HFF-Myc (cell line): ENCODE data around the gene TBC1D16.

Experiments used
- DNase-seq: peaks from one replicate; pipeline ENCODE4 v3.0.0-alpha.2; 2011; ENCODE audit warnings: low read depth; ENCODE audit errors: extremely low read depth
- H3K4me3 ChIP-seq: replicated peaks from 2 replicates; pipeline ENCODE4 v1.5.1; 2011; ENCODE audit warnings: low read depth, mild to moderate bottlenecking, control low read depth, low read length
- TF ChIP-seq, protein P1 (sequence below): IDR thresholded peaks from 2 replicates; pipeline ENCODE4 v1.5.1; 2012; ENCODE audit warnings: mild to moderate bottlenecking, low read depth, low read length, control low read depth; ENCODE audit errors: missing control alignments

Gene TBC1D16

DNA sequence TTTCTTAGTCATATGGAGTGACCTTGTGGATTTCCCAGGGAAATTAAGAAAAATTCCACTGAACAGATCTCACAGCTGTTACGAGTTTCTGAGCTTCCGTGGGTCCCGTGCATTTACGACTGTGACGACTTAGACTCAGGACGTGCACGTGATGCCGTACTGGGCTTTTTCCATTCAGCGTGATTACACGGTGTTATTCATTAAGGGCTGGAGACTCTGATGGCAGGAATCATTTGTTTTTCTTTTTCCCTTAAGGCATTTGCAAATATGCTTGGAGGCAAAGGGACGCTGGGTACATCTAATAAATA is 57.2 kb downstream of the TBC1D16 start:
- TF ChIP-seq, protein P1, sequence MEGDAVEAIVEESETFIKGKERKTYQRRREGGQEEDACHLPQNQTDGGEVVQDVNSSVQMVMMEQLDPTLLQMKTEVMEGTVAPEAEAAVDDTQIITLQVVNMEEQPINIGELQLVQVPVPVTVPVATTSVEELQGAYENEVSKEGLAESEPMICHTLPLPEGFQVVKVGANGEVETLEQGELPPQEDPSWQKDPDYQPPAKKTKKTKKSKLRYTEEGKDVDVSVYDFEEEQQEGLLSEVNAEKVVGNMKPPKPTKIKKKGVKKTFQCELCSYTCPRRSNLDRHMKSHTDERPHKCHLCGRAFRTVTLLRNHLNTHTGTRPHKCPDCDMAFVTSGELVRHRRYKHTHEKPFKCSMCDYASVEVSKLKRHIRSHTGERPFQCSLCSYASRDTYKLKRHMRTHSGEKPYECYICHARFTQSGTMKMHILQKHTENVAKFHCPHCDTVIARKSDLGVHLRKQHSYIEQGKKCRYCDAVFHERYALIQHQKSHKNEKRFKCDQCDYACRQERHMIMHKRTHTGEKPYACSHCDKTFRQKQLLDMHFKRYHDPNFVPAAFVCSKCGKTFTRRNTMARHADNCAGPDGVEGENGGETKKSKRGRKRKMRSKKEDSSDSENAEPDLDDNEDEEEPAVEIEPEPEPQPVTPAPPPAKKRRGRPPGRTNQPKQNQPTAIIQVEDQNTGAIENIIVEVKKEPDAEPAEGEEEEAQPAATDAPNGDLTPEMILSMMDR: no peak
- no peak for DNase-seq

DNA sequence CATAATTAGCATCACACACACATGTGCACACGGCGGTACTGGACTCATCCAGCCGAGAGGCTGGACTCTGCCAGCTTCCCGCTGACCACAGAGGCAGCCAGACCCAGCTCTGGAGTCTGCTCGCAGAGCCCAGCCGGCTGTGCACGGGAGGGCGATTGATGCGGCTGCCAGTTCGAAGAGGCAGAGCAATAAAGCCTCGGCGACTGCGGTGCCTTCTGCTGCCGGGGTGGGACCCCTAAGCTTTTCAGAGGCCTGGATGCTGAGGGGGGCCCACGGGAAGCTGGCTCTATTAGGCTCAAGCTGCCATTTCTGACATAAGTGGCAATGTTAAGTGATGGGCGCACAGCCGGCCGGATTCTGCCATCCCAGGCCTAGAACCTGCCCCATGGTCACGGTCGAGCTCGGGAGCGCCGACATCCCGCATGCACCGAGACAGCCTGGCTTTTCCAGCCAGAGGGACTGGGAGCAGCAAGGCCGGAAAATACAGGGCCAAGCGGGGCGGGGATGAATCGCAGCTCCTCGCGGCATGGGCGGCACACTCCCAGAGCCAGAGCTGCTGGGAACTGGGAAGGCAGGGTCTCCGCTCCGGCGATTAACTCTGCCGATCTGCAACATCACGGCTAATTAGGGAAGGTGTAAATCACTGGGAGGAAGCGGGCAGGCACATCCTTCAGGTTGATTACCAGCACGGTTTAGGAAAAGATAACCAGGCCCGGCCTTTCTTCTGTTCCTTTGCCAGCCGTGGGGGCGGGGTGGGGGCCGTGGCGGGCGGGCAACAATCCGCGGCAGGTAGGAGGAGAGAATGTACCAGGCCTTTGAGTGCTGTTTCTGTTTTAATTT is 57.7 kb downstream of the TBC1D16 start:
- DNase-seq: no peak
- TF ChIP-seq, protein P1: no peak
- no peak overlapping the region for H3K4me3 ChIP-seq

More for the DNA sequence above, 57.2 kb downstream of the TBC1D16 start:
- no peak overlapping the region for H3K4me3 ChIP-seq

DNA sequence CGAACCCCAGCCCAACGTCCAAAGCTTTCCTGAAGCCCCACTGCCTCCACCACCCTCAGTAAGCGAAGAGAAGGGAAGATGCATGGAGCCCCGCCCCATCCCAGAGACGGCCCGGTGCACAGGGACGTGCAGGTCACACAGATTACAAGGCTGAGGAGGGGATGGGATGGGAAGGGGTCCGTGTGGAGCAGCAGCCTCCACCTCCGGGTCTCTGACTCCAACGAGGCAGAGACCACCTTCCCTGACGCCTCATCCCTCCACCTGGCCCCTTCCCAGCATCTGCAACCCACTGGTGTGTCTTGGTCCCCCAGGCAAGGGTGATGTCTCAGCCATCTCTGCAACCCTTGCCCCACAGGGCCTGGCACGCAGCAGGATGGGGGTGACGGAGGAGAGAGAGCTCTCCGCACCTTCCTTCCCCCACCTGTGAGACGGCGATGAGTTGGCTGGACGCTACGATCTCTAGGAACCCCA is 58.5 kb downstream of the TBC1D16 start:
- H3K4me3 ChIP-seq: no peak overlapping the region
- no peak for DNase-seq
- TF ChIP-seq, protein P1: no peak

GRCh38 chr17:79976451-79976850 is 59.2 kb downstream of the TBC1D16 start:
- DNase-seq: no peak
- H3K4me3 ChIP-seq: no peak overlapping the region
- TF ChIP-seq, protein P1: no peak

- TF ChIP-seq, protein P1: no peak
- no peak for DNase-seq
- H3K4me3 ChIP-seq: no peak overlapping the region
These were observed 60.1 kb downstream of the TBC1D16 start for GRCh38 chr17:79975498-79976134.

DNA sequence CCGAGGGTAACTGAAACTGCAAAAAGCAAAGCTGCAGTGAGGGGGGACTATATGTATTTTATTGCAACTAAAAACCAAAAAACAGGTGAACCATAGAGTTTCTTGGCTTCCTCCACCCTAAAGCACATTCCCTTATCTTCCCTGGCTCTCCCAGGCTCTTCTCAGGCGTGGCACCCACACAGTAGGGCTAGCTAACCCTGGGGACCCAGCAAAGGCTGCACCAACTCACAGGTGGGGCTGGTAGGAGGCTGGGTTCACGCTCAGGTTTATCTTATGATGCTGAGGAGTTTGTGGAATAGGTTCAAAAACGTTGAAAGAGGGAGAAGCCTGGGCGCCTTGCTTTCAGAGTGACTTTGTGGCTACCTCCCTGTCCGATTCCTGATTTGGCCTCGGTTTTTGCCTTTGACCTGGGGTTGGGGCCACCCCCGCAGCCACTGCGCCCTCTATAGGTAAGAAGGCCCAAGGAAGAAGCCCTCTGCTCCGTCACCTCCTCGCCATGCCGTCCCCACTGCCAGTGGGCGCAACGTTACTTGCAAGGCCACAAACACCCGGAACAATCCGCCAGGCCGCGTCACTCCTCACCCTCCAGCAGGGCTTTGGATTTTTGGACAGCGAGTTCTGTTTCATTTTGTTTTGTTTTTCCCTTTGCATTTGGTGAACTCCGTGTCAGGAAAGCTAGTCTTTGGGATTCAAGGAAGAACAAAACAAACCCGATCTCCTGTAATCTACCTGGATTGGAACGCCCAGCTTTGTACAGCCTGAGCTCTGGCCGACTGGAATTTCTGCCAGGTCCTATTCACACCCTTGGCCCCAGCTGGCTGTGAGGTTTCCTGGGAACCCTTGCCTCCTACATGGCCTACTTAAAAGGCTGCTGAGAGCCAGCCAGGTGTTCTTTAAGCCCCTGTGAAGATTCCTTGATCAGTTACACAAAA is 60.8 kb downstream of the TBC1D16 start:
- TF ChIP-seq, protein P1: no peak
- no peak overlapping the region for H3K4me3 ChIP-seq
- no peak for DNase-seq
